ENCODE data around the gene PTPRU.
"Not testable (repeated sequence)": the region's sequence is repeated elsewhere in the genome, so short reads cannot be mapped to it uniquely, and the experiment has no call there.

PTPRU gene

DNA sequence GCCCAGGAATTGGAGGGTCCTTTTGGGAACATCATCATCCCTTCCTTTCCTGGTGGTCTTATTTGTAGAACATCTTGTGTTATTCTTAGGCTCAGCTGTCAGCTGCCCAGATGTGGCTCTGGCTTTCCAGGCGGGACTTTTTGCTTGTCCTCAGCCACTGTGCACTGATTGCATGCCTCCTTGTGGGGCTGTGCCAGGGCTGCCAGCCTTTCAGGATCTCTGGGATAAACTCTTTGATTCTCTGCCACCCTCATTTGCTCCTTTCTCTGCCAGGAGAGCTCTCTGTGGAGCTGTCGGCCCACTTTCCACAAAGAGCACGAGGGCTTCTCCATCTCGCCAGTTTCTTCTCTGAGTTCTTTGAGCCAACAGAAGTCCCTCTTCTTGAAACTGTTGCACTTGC lies 63.1 kb downstream of the PTPRU start:
- no peak for DNase-seq (ENCODE audit: low spot score)
- Histone ChIP-seq H3K4me3 (no peak overlapping the region), H3K27ac (no peak overlapping the region)
- TF ChIP-seq, protein P1, sequence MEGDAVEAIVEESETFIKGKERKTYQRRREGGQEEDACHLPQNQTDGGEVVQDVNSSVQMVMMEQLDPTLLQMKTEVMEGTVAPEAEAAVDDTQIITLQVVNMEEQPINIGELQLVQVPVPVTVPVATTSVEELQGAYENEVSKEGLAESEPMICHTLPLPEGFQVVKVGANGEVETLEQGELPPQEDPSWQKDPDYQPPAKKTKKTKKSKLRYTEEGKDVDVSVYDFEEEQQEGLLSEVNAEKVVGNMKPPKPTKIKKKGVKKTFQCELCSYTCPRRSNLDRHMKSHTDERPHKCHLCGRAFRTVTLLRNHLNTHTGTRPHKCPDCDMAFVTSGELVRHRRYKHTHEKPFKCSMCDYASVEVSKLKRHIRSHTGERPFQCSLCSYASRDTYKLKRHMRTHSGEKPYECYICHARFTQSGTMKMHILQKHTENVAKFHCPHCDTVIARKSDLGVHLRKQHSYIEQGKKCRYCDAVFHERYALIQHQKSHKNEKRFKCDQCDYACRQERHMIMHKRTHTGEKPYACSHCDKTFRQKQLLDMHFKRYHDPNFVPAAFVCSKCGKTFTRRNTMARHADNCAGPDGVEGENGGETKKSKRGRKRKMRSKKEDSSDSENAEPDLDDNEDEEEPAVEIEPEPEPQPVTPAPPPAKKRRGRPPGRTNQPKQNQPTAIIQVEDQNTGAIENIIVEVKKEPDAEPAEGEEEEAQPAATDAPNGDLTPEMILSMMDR (IDR thresholded peaks at IDR 0.05), result no peak

- not testable (repeated sequence) for DNase-seq (ENCODE audit: low spot score); H3K4me3 ChIP-seq; H3K27ac ChIP-seq
These were observed 65.4 kb downstream of the PTPRU start for GRCh38 chr1:29301732-29302131.

DNA sequence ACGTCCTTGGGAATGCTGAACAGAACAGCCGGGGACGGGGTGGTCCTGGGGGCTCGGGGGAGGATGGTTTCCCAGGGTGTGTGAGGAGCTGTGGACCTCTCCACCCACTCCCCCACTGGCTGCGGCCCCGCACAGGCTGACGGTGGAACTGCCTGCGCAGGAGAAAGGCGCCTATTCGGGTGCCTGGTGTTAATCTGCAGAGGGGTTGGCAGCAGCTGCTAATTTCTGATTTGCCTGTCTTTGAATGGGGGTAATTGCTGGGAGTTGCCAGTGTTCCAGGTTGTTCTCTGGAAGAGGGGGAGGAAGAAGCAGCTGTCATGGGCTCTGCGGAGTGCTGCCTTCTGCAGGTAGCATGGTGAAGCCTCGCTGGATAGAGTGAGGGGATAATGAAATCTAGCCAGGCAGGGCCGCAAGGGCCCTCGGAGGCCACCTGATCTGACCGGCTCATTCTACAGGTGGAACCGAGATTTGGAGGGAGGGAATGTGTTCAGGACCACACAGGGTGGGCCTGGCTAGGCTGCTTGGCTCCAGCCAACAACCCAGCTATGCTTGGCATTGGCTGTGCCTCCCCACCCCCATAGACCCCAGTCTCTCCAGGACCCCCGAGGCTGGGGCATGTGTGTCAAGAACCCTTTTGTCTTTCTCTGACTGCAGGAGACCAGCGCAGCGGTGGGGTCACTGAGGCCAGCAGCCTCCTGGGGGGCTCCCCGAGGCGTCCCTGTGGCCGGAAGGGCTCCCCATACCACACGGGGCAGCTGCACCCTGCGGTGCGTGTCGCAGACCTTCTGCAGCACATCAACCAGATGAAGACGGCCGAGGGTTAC lies 67.1 kb downstream of the PTPRU start:
- no peak for DNase-seq (ENCODE audit: low spot score)
- no peak overlapping the region for H3K4me3 ChIP-seq
- H3K27ac ChIP-seq, result no peak overlapping the region
- TF ChIP-seq, protein P1 (IDR thresholded peaks at IDR 0.05), result no peak

DNA sequence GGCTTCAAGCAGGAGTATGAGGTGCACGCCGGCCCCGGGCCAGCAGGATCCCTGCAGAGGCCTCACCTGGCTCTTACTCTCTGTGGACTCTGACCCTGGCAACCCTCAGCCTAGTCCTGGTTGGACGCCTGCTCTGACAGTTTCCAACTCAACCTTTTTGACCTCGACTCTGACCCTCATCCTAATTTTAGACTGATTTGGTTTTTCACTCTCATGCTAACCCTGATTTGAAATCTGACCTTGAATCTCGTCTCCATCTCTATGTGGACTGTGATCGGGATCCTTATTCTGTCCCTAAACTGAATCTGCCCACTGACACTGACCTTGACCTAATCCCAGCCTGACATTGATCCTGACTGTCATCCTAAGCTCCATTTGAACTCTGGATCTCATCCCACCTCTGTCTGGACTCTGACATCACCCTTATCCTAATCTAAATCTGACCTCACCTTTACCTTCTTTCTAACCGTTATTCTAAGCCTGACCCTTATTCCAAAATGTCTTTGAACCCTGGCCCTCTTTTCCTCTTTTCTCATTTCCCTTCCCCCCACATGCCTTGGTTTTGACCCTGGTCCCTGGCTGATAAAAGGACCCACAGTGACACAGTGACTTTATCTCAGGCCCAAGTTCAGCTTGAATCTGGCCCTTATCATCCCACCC lies 67.8 kb downstream of the PTPRU start:
- Histone ChIP-seq H3K4me3 (no peak overlapping the region), H3K27ac (no peak overlapping the region)
- TF ChIP-seq, protein P1 (IDR thresholded peaks at IDR 0.05), result no peak
- no peak for DNase-seq (ENCODE audit: low spot score)

DNA sequence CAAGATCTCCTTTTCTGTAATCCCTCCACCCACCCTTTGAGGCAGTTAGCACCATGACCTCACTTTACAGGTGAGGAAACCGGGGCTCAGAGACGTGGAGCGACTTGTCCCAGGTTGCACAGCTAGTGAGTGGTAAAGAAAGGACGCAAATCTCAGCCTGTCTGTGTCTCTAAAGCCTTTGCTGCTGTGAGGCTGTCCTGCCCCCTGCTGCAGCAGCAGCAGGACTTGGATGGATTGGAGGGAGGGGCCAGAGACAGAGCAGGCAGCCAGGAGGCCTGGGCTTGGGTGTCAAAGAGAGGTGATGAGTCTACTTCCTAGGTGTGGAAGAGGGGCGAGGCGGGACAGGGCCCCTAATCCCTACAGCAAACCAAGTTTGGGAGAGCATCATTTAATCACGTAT lies 69.6 kb downstream of the PTPRU start:
- DNase-seq (ENCODE audit: low spot score), result no peak

GRCh38 chr1:29306471-29307140 lies 70.3 kb downstream of the PTPRU start:
- no peak overlapping the region for H3K4me3 ChIP-seq
- TF ChIP-seq, protein P1 (IDR thresholded peaks at IDR 0.05), result no peak
- no peak overlapping the region for H3K27ac ChIP-seq
- DNase-seq (ENCODE audit: low spot score), result no peak

More for the DNA sequence above, 69.6 kb downstream of the PTPRU start:
- TF ChIP-seq, protein P1 (IDR thresholded peaks at IDR 0.05), result no peak
- Histone ChIP-seq H3K4me3 (no peak overlapping the region), H3K27ac (no peak overlapping the region)

DNA sequence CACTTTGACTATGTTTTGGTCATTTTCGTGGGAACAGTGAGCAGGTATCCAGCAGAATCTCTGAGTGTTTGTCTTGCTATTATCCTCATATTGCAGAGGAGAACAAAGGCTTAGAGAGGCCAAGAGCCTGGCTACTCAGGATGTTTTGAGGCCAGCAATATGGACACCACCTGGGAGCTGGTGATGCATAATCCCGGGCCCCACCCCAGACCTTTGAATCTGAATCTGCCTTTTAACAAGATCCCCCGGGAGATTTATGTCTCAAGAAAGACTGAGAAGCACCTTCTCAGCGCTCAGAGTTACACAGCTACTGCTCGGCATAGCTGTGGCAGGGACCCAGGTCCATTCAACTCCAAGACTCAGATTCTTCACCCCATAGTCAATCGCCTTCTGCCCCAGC lies 72.8 kb downstream of the PTPRU start:
- TF ChIP-seq, protein P1 (IDR thresholded peaks at IDR 0.05), result no peak
- no peak for DNase-seq (ENCODE audit: low spot score)
- Histone ChIP-seq H3K27ac (no peak overlapping the region), H3K4me3 (no peak overlapping the region)

Data from coronary artery (tissue), 2 donors.